Measurements from ENCODE around the gene HNRNPC. TPM values are rescaled to one million over a fixed set of nuclear protein-coding genes. Genes with fewer than 3 reads are reported as not detected.

Gene HNRNPC
- total and polyA plus RNA-seq, 2 experiments from 2014 or later, result 513 to 800 TPM

DNA sequence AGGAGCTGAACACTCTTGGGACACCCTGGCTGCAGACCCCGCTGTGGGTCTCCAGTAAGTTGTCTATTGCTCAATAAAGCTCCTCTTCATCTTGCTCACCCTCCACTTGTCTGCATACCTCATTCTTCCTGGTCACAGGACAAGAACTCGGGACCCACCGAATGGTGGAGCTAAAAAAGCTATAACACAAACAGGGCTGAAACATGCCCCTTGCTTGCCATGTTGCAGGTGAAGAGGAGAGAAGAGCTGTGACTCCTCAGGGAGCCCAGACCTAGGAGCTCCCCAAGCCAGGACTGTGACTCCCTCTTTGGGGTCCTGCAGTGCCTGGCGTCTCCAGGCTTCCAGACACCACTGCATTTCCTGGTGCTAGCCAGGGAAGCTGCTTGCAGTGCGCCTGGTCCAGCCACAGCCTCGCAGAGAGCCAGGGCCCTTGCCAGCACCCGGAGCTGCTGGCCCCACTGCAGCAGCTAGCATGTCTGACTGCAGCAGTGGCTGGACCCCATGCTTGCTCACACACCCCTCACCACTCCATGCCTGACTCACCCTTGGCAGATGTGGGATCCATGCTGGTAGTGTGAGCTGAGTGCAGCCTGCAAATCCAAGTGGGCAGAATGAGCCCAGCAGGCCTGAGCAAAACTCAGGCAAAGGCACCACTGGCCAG, 76.2 kb downstream of the HNRNPC start:
- H3K9me2 ChIP-seq (replicated peaks; ENCODE audit: insufficient read depth), result no peaks in the 10 kb centered on the region
- no peak overlapping the region for H3K4me3 ChIP-seq
- no peaks in the 10 kb centered on the region for H3K9me3 ChIP-seq (ENCODE audit: low read depth)
- no peaks in the 10 kb centered on the region for H3K36me3 ChIP-seq (replicated peaks; ENCODE audit: insufficient read depth, low read depth)
- H4K20me1 ChIP-seq (ENCODE audit: insufficient read depth, poor library complexity, severe bottlenecking), result no peaks in the 10 kb centered on the region
- H3K79me2 ChIP-seq, result no peaks in the 10 kb centered on the region
- no peak overlapping the region for H3K27ac ChIP-seq
- no peak overlapping the region for H2AFZ ChIP-seq
- no peaks in the 10 kb centered on the region for H3K27me3 ChIP-seq
- DNase-seq (ENCODE audit: low spot score), result no peak
- H3K4me2 ChIP-seq, result no peak overlapping the region
- 79% methylated on average over 7 of the region's 7 CpGs for WGBS (ENCODE audit: low lambda C conversion rate, missing lambda C conversion rate)
- TF ChIP-seq, protein P1, sequence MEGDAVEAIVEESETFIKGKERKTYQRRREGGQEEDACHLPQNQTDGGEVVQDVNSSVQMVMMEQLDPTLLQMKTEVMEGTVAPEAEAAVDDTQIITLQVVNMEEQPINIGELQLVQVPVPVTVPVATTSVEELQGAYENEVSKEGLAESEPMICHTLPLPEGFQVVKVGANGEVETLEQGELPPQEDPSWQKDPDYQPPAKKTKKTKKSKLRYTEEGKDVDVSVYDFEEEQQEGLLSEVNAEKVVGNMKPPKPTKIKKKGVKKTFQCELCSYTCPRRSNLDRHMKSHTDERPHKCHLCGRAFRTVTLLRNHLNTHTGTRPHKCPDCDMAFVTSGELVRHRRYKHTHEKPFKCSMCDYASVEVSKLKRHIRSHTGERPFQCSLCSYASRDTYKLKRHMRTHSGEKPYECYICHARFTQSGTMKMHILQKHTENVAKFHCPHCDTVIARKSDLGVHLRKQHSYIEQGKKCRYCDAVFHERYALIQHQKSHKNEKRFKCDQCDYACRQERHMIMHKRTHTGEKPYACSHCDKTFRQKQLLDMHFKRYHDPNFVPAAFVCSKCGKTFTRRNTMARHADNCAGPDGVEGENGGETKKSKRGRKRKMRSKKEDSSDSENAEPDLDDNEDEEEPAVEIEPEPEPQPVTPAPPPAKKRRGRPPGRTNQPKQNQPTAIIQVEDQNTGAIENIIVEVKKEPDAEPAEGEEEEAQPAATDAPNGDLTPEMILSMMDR (IDR thresholded peaks at IDR 0.05; ENCODE audit: poor library complexity), result no peak
- TF ChIP-seq EZH2 (IDR thresholded peaks at IDR 0.05; ENCODE audit: borderline replicate concordance) (no peak), EZH2phosphoT487 (IDR thresholded peaks at IDR 0.05; ENCODE audit: low read depth, severe bottlenecking, unreplicated experiment) (no peak)
- no peaks in the 10 kb centered on the region for H3K4me1 ChIP-seq (ENCODE audit: insufficient read depth)

DNA sequence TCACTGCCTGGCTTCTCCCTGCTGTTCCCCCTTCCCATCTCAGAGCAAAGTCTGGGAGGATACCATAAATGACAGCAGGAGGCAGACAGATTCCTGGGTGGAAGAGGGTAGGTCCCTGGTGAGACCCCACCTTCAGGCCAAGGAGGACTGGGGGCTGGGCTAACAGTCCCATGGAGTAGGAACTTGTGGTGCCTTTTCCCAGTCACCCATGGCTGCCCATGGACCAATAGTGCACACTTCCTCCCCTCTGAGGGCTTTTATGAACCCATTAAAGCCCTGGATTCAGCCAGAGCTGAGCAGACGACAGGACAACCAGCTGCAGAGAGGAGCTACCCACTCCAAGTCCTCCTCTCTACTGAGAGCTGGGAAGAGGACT, 76.8 kb downstream of the HNRNPC start:
- no peaks in the 10 kb centered on the region for H4K20me1 ChIP-seq (ENCODE audit: insufficient read depth, poor library complexity, severe bottlenecking)
- H3K9me3 ChIP-seq (ENCODE audit: low read depth), result no peaks in the 10 kb centered on the region
- DNase-seq (ENCODE audit: low spot score), result no peak
- H3K9me2 ChIP-seq (replicated peaks; ENCODE audit: insufficient read depth), result no peaks in the 10 kb centered on the region
- no peak overlapping the region for H3K4me3 ChIP-seq
- TF ChIP-seq EZH2phosphoT487 (IDR thresholded peaks at IDR 0.05; ENCODE audit: low read depth, severe bottlenecking, unreplicated experiment), result no peak
- TF ChIP-seq, protein P1 (IDR thresholded peaks at IDR 0.05; ENCODE audit: poor library complexity), result no peak
- no peak for TF ChIP-seq EZH2 (IDR thresholded peaks at IDR 0.05; ENCODE audit: borderline replicate concordance)
- peak overlapping the region; percentile 55 for H2AFZ ChIP-seq
- H3K27me3 ChIP-seq, result no peaks in the 10 kb centered on the region
- H3K4me1 ChIP-seq (ENCODE audit: insufficient read depth), result no peaks in the 10 kb centered on the region
- H3K4me2 ChIP-seq, result peak overlapping the region; percentile 77
- H3K36me3 ChIP-seq (replicated peaks; ENCODE audit: insufficient read depth, low read depth), result no peaks in the 10 kb centered on the region
- no peaks in the 10 kb centered on the region for H3K79me2 ChIP-seq
- no peak overlapping the region for H3K27ac ChIP-seq
- WGBS (ENCODE audit: low lambda C conversion rate, missing lambda C conversion rate), result 50% methylated on average over 1 of the region's 1 CpG

DNA sequence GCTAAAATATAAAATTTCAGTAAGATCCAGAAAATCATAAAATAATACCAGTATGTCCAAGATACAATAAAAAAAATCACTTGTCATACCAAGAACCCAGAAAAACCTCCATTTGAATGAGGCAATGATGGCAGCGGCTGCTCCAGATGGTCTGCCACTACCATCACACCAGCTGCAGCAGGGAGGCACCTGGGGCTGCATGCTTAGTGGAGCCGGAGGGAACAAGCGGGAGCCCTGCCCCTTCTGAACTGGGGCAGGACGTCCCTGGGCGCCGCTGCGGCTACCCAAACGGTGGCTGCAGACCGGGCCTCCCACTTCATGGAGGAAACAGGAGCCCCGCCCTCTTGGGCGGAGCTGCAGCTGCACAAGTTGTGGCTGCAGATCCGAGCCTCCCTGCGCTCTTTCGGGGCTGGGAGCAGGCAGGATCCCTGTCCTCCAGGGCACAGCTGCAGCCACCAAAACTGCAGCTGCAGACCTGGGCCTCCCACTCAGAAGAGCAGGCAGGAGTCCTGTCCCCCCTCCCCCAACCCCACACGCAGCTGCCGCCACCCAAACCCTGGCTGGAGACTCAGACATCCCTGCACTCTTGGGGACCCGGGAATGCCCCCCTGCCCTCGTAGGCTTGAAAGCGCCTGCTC, 77.3 kb downstream of the HNRNPC start:
- H3K27ac ChIP-seq, result no peak overlapping the region
- no peaks in the 10 kb centered on the region for H3K79me2 ChIP-seq
- 15% methylated on average over 18 of the region's 19 CpGs for WGBS (ENCODE audit: low lambda C conversion rate, missing lambda C conversion rate)
- H3K9me2 ChIP-seq (replicated peaks; ENCODE audit: insufficient read depth), result no peaks in the 10 kb centered on the region
- H3K36me3 ChIP-seq (replicated peaks; ENCODE audit: insufficient read depth, low read depth), result no peaks in the 10 kb centered on the region
- peak overlapping the region; percentile 77 for H3K4me2 ChIP-seq
- H3K4me3 ChIP-seq, result peak overlapping the region; percentile 9
- H3K27me3 ChIP-seq, result no peaks in the 10 kb centered on the region
- no peak for TF ChIP-seq EZH2 (IDR thresholded peaks at IDR 0.05; ENCODE audit: borderline replicate concordance)
- TF ChIP-seq, protein P1 (IDR thresholded peaks at IDR 0.05; ENCODE audit: poor library complexity), result no peak
- no peak for TF ChIP-seq EZH2phosphoT487 (IDR thresholded peaks at IDR 0.05; ENCODE audit: low read depth, severe bottlenecking, unreplicated experiment)
- H3K4me1 ChIP-seq (ENCODE audit: insufficient read depth), result no peaks in the 10 kb centered on the region
- H2AFZ ChIP-seq, result peak overlapping the region; percentile 55
- no peaks in the 10 kb centered on the region for H4K20me1 ChIP-seq (ENCODE audit: insufficient read depth, poor library complexity, severe bottlenecking)
- no peaks in the 10 kb centered on the region for H3K9me3 ChIP-seq (ENCODE audit: low read depth)
- DNase-seq (ENCODE audit: low spot score), result peak; percentile 82
